GM18858 (cell line): ENCODE data around the gene HMGB1.

ENCODE experiments used
- ATAC-seq: cut with Tn5 transposase; IDR thresholded peaks from one replicate; pipeline ENCODE4 v1.9.1; 2021; ENCODE audit not compliant: unreplicated experiment

HMGB1 gene

DNA sequence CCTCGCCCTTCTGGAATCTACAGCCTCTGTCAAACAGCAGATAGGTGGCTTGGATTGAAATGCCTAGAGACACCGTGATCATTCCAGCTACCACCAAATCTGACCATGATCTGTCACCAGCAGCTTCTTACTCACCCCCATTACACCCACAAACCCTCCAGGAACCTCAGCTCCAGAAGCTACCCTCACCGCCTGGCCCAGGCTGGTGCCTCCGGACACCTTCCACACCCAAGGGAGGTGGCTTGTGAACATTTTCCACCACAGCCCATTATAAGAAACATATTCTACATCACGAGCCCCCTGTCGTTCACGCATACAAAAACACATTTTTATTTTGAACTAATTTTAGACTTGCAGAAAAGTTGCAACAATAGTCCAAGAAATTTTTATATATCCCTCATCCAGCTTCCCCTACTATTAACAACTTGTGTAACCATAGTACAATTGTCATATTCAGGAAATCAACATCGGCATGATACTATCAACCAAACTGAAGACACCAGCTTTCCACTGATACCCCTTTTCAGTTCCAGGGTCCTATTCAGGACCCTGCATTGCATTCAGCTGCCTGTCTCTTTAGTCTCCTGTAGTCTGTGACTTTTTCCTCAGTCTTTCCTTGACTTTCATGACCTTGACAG, 58.8 kb downstream of the HMGB1 start:
- ATAC-seq, result no peak
